Globus pallidus (tissue), 1 donor: ENCODE measurements around the gene MIPOL1.
"Not testable (repeated sequence)": the region's sequence is repeated elsewhere in the genome, so short reads cannot be mapped to it uniquely, and the experiment has no call there.

Experiments
- DNase-seq: peaks from one replicate; pipeline ENCODE4 v3.0.0-alpha.2; 2015; ENCODE audit warnings: low spot score

Gene MIPOL1

DNA sequence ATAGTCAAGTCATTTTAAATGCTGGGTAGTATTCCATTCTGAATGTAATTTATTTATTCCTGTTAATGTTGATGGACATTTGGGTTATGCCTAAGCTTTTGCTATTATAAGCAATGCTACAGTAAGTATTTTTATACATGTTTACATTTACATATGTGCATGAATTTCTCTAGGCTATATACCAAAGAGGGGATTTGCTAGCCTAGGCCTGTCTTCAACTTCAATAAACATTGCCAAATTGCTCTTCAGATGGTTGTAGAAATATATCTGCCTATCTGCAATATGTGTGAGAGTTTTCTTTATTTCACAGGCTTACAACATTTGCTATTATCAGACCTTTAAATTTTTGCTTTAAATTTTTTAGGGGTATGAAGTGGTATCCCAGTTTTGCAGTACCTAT is 87.0 kb downstream of the MIPOL1 start:
- DNase-seq: no peak

DNA sequence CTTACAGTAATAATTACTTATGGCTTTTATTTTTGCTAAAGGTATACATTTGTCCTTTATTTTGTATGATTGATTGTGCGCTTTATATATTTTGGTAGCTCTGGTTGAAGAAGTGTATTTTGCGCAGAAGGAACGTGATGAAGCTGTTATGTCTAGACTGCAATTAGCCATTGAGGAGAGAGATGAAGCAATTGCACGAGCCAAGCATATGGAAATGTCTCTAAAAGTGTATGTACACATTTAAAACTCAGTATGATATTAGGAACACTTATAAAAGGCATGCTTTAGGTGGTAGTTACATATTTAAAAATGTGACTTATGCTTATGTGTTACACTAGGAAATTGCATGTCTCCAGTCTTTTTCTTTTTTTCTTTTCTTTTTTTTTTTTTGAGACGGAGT is 87.5 kb downstream of the MIPOL1 start:
- DNase-seq: no peak

DNA sequence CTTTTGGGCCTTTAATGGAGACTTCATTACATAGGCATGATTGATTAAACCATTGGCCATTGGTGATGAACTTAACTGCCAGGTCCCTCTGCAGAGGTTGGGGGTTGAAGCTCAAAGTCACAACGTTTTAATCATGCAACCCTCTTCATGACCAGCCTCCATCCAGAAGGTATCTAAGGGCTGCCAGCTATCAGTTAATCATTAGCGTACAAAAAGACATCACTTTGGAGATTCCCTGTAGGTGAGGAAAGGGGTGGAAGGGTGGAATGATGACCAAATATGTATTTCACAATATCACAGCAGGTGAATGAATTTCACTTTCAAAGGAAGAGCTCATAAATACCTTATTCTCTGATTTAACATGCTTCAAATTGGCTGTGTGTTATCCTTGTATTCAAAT is 92.0 kb downstream of the MIPOL1 start:
- DNase-seq: no peak

DNA sequence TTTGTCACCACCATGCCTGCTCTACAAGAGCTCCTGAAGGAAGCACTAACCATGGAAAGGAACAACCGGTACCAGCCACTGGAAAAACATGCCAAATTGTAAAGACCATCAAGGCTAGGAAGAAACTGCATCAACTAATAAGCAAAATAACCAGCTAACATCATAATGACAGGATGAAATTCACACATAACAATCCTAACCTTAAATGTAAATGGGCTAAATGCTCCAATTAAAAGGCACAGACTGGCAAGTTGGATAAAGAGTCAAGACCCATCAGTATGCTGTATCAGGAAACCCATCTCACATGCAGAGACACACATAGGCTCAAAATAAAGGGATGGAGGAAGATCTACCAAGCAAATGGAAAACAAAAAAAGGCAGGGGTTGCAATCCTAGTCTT is 97.5 kb downstream of the MIPOL1 start:
- DNase-seq: not testable (repeated sequence)

DNA sequence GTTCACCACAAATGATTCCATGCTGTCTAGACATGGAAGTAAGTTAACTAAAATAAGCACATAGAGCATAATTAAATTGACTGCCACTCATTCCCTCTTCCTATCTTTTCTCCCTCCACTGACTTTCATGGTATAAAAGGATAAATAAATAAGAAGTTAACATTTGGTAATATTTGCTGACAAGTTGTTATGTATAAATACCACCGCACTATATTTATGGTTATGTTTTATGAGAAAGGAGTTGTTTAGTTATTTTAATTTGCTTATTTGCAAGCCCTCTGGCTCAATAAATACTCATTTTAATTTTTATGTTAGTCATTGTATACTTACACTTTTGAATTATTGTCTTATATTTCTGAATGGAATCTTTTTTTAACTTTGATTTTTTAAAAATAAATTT is 113.5 kb downstream of the MIPOL1 start:
- DNase-seq: no peak

DNA sequence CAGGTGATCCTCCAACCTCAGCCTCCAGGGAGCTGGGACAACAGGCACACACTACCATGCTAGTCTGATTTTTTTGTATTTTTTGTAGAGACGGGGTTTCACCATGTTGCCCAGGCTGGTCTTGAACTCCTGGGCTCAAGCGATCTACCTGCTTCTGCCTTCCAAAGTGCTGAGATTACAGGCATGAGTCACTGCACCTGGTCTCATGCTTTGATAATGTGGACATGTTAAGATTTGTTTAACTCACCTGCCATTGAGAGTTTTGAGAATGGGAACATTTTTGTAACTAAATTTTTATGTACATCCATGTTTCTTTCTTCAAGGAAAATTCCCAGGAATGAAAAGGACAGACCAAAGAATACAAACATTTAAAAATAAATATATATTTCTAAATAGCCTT is 121.2 kb downstream of the MIPOL1 start:
- no peak for DNase-seq

DNA sequence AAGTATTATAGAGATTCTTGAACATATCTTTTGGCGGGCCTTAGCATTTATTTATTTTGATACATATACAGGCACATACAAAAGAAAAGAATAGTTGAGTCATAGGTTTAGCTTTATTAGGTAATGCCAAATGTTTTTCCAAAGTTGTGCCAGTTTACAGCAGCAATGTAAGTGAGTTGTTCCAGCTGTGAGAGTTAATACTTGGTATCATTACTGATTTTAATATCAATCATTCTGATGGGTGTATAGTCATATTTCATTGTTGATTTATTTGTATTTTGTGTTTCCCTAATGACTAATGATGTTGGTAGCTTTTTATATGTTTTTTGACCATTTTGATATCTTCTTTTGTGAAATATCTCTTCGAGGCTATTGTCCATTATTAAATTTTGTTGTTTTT is 122.4 kb downstream of the MIPOL1 start:
- DNase-seq: no peak

DNA sequence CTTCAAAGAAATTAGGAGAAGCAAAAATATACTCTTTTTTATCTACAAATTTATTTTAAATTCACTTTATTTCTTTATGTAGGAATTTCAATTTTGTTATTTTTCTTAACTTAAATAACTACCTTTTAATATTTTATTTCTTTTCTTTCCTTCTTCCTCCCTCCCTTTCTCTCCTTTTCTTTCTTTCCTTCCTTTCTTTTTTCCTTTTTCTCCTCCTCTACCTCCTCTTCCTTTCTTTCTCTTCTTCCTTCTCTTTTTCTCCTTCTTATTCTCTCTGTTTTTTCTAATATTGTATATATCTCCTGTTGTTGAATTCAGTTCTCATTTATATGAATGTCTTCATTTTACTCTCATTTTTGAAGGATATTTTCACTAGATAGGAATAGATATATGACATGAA is 127.6 kb downstream of the MIPOL1 start:
- DNase-seq: no peak

DNA sequence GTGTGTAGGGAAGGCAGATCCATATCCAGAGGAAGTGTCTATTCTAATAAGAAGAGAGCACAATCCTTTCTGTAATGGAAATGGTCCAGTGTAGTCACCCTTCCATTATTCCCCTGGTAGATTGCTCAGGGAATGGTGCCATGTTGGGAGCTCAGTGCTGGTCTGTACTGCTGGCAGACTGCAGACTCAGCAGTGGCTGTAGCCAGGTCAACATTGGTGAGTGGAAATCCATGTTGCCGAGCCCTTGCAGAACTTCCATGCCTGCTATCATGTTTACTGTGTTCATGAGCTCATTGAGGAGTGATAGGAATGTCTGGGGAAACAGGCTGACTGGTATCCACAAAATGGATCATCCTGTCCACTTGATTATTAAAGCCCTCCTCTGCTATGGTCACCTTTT is 128.7 kb downstream of the MIPOL1 start:
- no peak for DNase-seq

DNA sequence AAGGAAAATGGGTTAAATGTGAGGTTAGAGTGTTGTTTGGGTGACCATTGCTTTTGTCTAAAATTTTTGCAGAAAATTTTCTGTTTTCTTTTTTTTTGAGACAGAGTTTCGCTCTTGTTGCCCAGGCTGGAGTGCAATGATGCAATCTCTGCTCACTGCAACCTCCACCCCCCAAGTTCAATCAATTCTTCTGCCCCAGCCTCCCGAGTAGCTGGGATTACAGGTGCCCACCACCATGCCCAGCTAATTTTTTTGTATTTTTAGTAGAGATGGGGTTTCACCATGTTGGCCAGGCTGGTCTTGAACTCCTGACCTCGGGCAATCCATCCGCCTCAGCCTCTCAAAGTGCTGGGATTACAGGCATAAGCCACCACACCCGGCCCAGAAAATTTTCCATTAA is 130.2 kb downstream of the MIPOL1 start:
- not testable (repeated sequence) for DNase-seq

DNA sequence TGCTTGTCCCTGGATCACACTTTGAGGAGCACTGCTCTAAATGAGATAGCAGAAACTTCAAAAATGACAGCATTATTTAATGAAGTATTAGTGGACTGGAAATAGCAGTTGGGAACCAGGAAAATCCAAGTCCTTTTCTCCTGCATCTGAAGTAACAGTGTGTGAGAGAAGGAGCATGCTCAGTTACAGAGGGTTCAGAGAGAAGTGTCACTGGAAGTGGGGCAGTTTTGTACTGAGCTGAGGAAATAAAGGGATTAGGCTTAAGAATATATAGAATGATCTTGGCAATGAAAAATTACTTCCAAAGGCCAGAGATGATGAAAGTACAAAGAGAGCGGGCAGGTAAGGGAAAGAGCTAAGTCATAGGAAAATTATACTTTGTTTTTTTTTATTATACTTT is 130.9 kb downstream of the MIPOL1 start:
- no peak for DNase-seq

DNA sequence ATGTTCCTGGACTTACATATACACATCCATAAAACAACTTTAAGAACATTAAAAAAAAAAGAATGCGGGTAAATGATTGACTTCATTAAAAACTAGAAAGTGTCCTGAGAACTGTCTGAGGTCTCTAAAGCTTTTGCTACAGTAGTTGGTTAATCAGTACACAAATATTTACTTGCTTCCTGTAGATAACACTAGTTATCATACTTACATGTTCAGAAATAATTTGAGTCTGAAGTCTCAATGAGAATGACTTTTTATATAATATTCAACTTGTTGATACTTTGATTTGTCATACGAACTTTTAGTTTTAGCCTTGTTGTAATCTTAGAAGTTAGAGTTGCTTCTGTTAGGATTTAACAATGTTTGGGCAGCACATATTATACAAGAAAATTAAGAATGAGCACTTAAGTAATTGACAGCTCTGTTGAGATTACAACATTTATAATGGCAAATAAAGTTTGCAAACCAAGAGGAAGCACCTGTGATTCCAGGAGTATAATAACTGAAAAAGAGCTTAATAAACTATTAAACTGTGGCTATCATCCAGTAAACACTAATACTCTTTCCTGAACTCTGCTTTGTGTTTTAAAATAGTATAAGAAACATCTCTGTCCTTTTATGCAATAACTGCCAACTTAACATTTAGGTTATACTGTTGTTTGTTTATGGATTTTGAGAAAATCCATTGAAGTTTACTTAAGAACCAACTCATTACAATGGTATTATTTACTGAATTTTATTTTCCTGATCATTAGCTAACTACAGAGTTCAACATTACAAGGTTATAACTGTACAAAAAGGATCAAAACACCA is 131.7 kb downstream of the MIPOL1 start:
- no peak for DNase-seq

DNA sequence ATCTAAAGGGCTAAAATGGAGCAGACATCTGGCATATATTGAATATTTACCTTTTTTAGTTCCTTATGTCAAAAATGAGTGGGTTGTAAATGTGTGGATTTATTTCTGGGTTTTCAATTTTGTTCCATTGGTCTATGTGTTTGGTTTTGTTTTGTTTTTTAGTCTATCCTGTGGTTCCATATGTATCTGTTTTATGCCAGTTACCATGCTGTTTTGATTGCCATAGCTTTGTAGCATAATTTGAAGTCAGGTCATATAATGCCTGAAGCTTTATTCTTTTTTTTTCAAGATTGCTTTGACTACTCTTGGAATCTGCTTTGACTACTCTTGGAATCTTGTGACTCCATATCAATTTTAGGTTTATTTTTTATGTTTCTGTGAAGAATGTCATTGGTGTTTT is 133.2 kb downstream of the MIPOL1 start:
- no peak for DNase-seq

DNA sequence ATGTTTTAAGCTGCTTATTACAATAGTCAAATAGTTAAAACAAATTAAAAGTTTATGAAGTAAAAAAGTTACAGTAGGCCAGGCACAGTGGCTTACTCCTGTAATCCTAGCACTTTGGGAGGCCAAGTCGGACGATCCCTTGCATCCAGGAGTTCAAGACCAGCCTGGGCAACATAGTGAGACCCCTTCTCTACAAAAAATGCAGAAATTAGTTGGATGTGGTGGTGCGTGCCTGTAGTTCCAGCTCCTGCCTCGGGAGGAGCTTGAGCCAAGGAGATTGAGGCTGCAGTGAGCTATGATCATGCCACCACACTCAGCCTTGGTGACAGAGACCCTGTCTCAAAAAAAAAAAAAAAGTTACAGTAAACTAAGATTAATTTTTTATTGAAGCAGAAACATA is 142.6 kb downstream of the MIPOL1 start:
- DNase-seq: no peak

DNA sequence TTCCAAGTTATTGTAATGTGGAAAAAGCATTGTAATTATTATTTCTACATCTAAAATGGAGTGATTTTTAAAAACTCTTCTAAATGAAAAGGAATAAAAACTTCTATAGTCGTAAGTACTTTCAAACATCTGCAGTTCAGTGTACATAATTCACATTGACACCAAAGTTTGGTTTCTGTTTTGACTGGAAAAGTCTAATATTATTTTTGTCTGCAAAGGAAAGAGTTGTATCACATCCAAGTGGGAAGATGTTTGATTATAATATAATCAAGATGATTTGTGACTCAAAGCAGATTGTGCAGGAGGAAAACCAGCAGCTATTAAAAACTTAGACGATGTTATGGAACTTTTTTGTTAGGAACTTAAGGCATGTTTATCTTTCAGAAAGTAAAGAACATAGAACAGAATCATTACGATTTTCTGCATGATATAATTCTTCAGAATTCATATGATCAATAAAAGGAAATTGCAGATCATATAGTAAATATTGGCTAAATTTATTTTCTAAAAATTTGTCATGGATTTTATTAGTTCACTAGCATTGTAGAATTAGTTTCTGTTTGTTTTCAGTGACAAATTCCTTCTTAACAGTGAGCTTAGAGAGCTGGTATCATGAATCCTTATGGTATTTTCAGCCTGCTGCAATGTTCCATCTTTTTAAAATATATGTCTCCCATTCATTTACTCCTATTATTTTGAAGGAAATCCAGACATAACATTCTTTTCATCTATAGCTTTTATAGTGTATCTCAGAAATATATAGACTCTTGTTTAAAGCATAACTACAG is 145.8 kb downstream of the MIPOL1 start:
- DNase-seq: no peak

DNA sequence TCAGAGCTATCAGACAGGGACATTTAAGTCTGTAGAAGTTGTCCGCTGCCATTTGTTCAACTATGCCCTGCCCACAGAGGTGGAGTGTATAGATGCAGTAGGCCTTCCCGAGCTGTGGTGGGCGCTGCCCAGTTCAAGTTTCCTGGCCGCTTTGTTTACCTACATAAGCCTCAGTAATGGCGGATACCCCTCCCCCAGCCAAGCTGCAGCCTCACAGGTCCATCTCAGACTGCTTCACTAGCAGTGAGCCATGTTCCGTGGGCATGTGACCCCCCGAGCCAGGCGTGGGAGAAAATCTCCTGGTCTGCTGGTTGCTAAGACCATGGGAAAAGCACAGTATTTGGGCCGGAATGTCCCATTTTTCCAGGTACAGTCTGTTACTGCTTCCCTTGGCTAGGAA is 165.9 kb downstream of the MIPOL1 start:
- no peak for DNase-seq

DNA sequence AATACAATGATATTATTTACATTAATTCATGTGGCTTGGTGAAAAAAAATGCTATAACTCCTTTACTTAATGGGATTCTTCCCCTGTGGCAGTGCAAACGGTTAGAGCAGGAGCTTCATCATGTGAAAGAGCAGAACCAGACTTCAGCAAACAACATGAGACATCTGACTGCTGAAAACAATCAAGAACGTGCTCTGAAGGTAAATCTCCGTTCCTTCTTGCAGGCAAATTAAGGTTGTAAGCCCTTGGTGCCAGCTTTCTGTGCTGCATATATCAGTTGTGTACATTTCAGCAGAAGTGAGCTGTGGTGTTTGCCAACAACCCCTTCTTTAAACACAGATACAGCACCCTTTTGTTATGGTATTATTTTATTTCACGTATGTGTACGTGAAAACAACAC is 171.7 kb downstream of the MIPOL1 start:
- no peak for DNase-seq

DNA sequence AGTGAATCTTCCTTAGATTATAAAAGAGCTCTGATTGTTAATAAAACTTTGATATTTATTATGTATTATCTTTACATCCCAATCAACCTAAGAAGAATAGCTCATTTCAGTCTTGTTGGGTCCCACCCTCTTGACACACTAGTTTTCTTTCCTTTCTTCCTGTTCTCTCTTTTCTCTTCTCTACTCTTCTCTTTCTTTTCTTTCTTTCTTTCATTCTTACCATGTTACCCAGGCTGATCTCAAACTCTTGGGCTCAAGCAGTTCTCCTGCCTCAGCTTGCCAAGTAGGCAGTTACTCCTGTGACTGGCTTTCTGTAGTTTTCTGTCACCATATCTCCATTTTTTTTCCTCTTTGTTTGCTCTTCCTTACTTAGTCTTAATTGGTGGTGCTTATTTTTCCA is 177.8 kb downstream of the MIPOL1 start:
- no peak for DNase-seq

DNA sequence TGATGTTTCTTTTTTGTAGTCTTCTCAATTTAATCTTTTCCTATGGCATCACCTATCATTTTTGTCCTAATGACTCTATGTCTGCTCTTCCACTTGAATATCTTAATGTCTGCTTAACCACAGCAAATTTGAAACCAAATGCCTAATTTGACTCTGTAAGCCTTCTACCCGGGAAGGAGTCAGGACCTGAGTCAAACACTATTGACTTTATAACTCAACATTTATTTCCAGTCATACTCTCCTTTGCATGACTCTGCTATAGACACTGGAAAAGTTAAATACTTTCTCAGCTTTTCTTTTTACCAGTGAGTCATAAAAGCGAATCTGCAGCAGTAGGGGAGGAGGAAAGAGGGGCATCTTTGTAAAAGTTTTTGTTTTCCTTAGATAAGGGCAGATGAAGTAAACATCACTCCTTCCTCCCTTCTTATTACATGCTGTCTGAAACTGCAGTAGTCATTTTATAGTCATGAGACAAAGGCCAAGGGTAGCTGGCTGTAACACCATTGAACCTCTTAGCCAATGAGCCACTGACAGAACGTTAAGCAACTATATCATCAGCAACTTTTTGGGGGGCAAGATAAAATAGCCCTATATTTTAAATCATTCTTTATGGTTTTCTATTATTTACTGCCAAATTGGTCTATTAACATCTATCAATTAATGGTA is 179.3 kb downstream of the MIPOL1 start:
- no peak for DNase-seq

DNA sequence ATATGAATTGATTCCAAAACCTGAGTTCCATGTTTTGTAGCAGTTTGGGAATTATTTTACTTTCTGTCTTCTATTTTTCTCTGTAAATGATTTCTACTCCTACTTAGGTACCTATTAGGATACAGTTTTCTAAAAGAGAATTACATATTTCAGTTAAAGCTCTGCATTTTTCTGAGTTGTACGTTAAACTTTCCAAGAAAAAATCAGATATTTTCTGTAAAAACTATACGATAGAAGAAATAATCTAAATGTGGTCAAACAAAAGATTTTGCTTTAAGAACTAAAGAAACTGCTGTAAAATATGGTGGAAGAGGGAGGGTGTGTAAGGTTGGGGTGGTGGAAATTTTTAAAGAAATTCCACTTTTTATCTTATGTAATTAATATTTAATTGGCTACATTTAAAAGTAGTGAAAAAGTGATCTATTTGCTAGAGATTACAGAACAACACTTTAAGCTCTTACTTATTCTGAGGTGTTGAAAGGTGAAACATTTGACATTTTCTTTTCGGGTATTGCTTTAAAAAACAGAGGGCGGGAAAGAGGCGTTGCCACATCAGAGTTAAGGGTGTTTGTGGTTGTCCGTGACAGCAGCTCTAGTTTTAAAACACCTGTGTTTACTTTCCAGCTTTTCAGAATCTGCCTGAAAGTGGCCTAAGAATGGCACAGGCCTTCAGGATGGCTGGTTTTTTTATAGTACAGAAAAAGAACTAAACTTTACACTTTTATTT is 187.3 kb downstream of the MIPOL1 start:
- no peak for DNase-seq

DNA sequence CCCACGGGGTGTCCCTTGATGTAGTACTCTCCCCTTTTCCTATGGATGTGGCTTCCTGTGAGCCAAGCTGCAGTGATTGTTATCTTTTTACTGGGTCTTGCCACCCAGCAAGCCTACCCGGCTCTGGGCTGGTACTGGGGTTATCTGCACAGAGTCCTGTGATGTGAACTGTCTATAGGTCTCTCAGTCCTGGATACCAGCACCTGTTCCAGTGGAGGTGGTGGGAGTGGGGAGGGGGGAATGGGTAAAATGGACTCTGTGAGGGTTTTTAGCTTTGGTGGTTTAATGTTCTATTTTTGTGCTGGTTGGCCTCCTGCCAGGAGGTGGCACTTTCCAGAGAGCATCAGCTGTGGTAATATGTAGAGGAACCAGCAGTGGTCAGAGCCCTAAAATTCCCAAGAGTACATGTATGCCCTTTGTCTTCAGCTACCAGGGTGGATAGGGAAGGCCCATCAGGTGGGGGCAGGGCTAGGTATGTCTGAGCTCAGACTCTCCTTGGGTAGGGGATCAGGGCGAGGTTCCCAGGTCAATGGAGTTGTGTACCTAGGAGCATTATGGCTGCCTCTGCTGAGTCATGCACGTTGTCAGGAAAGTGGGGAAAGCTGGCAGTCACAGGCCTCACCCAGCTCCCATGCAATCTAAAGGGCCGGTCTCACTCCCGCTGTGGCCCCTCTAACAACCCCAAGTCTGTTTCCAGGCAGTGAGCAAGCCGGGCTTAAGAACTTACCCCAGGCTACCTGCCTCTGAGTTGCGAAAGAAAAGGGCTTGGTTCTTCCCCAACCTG is 199.6 kb downstream of the MIPOL1 start:
- DNase-seq: not testable (repeated sequence)

DNA sequence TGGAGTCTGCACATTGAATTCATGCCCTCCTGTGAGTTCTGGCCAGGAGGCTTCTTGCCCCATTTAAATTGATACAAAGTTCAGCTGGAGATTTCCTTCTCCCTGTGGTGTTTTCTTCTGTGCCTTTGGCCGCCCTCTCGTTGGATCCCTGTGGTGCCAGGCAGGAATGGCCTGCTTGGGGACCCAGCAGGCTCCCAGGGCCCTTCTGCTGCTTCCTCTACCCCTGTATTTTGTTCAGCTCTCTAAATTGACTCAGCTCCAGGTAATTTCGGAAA is 200.1 kb downstream of the MIPOL1 start:
- no peak for DNase-seq
